Esophagus muscularis mucosa (tissue), 4 donors: ENCODE data around the gene MAPK8IP2.

Experiments used
- EP300 ChIP-seq: sonication (generic); formaldehyde crosslinking; IDR thresholded peaks from one replicate; pipeline ENCODE4 v1.6.1; 2017; ENCODE audit warnings: antibody characterized with exemption
- POLR2AphosphoS5 ChIP-seq, 2 donors: sonication (generic); formaldehyde crosslinking; IDR thresholded peaks; one replicate each; pipeline ENCODE4 v1.6.1; 2017; ENCODE audit warnings: antibody characterized with exemption in 2 of 2
- TF ChIP-seq, protein P1 (sequence below), 3 experiments: fragments of 200-600 bp in 2 of 3; fragments of 450-650 bp in 1 of 3; sonication (generic) in 2 of 3; IDR thresholded peaks; one replicate each; pipeline ENCODE4 v1.5.1; 2017 to 2019; ENCODE audit warnings: antibody characterized with exemption in 3 of 3, mild to moderate bottlenecking in 2 of 3, moderate library complexity in 1 of 3

GRCh38 chr22:50608996-50609395 lies 8.4 kb downstream of the MAPK8IP2 start:
- TF ChIP-seq, protein P1, sequence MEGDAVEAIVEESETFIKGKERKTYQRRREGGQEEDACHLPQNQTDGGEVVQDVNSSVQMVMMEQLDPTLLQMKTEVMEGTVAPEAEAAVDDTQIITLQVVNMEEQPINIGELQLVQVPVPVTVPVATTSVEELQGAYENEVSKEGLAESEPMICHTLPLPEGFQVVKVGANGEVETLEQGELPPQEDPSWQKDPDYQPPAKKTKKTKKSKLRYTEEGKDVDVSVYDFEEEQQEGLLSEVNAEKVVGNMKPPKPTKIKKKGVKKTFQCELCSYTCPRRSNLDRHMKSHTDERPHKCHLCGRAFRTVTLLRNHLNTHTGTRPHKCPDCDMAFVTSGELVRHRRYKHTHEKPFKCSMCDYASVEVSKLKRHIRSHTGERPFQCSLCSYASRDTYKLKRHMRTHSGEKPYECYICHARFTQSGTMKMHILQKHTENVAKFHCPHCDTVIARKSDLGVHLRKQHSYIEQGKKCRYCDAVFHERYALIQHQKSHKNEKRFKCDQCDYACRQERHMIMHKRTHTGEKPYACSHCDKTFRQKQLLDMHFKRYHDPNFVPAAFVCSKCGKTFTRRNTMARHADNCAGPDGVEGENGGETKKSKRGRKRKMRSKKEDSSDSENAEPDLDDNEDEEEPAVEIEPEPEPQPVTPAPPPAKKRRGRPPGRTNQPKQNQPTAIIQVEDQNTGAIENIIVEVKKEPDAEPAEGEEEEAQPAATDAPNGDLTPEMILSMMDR (IDR thresholded peaks at IDR 0.05) = no peak
- TF ChIP-seq EP300 (no peak), POLR2AphosphoS5 (IDR thresholded peaks at IDR 0.05) (no peak)
